ENCODE measurements around the gene DICER1.

DNA sequence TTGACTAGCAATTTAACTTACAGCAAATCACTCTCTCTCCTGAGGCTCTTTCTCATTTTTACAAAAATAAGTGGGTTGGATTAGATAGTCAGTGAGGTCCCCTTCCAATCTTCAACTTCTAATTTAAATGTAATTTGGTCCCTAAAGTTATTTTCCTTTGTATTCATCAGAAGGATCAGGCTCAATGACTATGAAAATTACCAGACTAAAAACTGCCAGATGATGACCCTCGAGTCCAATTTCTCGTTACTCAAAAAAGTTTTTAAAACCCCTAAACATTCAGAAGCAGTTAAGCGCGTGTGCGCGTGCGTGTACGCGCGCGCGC, 34.7 kb downstream of the DICER1 start:
- TF ChIP-seq, protein P1, sequence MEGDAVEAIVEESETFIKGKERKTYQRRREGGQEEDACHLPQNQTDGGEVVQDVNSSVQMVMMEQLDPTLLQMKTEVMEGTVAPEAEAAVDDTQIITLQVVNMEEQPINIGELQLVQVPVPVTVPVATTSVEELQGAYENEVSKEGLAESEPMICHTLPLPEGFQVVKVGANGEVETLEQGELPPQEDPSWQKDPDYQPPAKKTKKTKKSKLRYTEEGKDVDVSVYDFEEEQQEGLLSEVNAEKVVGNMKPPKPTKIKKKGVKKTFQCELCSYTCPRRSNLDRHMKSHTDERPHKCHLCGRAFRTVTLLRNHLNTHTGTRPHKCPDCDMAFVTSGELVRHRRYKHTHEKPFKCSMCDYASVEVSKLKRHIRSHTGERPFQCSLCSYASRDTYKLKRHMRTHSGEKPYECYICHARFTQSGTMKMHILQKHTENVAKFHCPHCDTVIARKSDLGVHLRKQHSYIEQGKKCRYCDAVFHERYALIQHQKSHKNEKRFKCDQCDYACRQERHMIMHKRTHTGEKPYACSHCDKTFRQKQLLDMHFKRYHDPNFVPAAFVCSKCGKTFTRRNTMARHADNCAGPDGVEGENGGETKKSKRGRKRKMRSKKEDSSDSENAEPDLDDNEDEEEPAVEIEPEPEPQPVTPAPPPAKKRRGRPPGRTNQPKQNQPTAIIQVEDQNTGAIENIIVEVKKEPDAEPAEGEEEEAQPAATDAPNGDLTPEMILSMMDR (IDR thresholded peaks at IDR 0.05): no peak
- no peak for TF ChIP-seq POLR2A (IDR thresholded peaks at IDR 0.05)
